Measurements from ENCODE around the gene AFF3.

AFF3 gene

GRCh38 chr2:100040906-100041305 is 101.5 kb downstream of the AFF3 start:
- no peak for DNase-seq

DNA sequence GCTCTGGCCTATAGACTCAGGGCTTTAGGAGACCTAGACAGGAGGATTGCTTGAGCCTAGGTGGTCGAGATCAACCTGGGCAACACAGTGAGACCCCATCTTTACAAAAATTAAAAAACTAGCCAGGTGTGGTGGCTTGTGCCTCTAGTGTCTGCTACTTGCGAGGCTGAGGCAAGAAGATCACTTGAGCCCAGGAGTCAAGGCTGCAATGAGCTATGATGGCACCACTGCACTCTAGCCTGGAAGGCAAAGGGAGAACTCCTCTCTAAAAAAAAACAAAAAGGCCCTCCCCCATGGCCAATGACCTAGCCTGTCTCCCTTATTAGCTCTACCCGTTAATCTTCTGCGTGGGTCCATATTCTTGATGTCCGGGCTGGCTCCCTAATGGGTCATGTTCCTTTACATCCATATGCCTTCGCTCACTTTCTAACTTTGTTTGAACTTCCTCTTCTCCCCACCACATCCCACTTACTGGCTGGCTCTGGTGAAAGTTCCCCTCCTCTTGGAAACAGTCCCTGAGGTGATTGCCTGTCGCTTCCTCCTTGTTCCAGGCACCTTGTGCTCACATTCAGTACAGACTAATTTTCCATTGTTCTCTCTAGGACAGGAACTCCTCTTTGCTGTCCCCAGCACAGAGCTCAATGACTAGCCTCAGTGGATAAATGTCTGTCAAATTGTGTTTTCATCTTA is 103.0 kb downstream of the AFF3 start:
- DNase-seq: no peak

DNA sequence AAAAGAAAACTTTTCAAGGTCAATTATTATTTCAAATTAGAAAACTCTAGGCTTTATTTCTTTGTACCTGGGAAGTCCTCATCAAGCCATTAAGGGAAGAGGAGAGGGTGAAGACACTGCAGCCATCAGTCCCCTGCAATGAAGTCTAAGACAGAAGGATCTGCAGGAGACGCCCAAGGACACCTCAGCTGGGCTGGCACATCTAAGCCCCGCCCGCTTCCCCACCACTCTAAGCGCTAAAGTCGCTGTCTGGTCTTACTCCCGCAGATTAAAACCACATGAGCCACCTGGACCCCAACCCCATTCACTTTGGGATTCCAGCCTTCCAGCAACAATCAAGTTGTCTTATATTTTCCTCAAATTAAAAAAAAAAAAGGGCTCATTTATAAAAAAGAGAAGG is 104.4 kb downstream of the AFF3 start:
- no peak for DNase-seq

DNA sequence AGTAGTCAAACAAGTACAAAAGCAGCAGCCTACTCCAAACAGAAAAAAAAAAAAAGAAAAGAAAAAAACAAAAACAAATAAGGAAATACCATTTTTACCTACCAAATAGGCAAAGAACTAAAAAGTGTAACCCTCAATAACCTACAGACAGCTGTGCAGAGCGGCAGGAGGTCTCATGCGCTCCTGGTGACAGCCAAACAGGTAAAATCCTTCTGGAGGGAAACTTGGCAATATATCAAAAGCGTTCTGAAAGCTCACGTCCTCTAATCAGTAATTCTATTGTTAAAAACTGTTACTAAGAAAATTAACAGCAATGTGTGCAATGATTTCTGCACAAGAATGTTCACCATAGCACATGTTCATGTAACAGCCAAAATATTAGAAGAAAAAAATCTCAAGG is 105.6 kb downstream of the AFF3 start:
- no peak for DNase-seq

DNA sequence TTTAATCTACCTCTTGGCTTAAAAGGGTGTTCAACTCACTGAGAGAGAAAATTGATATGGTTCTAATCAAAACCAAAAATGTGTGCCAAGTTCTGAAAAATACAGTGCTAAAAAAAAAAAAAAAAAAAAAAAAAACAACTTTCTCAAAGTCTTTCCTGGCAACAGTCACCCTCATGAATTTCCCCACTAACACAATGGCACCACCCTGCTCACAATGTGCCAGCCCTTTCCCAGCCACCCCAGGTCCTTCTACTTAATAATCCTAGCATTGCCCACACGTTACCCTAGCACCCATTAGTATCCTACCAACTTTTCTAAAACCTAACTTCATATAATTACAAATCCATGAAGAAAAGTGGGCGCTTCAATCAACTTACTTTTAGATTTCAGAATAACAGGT is 106.4 kb downstream of the AFF3 start:
- DNase-seq: no peak

GRCh38 chr2:100034431-100034830 is 108.0 kb downstream of the AFF3 start:
- no peak for DNase-seq

GRCh38 chr2:100033976-100034375 is 108.4 kb downstream of the AFF3 start:
- no peak for DNase-seq

- no peak for DNase-seq
Measured at GRCh38 chr2:100031604-100032003, 110.8 kb downstream of the AFF3 start.

DNA sequence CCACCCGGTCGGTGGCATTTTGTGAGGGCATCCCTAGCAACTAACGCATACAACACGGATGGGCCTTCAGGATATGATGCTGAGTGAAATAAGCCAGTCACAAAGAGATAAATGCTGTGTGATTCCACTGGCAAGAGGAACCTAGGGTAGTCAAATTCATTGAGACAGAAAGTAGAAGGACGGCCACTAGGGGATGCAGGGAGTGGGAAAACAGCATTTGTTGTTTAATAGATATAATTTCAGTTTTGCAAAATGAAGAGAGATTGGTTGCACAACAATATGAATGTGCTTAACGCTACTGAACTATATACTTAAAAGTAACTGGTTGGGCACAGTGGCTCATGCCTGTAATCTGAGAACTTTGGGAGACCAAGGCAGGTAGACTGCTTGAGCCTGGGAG is 112.9 kb downstream of the AFF3 start:
- no peak for DNase-seq

DNA sequence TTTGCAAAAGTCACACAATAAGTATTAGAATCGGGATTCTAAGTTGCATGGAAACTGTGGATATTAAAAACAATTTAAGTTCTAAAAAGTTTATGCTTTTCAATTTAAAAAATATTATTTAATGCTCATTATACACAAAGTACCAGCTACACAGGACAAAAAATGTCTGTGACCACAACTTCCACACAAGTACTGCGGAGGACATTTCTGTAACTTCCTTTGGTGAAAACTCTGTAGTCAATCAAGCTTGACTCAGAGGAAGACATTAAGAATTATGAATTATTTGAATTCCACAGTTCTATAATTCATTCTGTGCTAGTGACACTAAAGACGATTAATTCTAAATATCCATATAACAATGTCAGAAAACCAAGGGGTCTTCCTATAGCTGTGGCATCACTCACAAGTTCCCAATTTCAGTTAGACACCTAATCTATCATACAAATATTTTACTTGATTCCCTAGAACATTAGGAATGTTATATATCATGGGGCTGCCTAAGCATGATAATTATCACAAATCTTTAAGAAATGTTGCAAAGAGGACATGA is 120.5 kb downstream of the AFF3 start:
- DNase-seq: no peak

DNA sequence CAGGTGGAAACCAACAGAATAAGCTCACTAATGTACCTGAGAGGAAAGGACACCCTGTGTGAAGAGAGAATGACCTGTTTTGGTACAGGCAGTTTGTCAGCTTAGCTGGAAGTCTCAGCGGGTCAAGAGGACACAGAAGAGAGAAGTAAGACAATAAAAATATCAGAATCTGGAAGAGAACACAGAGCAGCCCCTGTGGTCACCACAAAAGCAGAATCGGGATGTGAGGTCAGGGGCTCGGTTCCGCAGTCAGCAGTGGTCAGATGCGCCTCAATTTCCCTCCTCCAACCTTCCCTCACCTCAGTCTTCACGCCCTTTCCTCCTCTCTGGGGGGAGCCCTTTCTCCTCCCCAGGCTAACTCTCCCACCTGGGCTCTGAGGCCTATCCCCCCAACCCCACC is 122.9 kb downstream of the AFF3 start:
- no peak for DNase-seq

- no peak for DNase-seq
Measured at GRCh38 chr2:100018341-100019193, 123.8 kb downstream of the AFF3 start.

DNA sequence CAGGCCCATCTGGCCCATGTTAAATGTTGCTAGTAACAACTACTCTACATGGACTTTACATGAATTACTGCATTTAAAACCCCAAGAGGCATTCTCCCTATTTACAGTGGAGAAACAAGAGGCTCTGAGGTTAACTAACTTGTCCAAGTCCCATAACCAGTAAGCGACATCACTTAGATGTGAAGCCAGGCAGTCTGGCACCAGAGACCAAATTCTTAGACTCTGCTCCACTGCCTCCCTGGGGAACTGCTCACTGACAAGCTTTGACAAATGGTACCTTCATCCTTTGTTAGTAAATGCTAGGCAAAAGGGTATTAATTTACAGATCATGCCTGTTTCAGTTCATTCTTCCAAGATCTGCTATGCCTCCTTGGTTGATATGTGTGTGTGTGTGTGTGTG is 124.8 kb downstream of the AFF3 start:
- no peak for DNase-seq

DNA sequence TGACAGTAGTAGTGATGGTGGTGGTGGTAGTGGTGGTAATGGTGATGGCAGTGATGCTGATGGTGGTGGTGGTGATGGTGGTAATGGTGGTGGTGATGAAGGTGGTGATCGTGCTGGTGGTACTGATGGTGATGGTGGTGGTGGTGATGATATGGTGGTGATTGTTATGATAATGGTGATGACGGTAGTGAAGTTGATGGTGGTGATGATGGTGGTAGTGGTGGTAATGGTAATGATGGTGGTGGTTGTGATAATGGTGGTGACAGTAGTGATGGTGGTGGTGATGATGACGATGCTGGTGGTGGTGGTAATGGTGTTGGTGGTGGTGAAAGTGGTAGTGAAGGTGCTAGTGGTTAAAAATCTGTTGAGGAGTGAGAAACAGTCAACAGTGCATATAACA is 125.6 kb downstream of the AFF3 start:
- DNase-seq: no peak

DNA sequence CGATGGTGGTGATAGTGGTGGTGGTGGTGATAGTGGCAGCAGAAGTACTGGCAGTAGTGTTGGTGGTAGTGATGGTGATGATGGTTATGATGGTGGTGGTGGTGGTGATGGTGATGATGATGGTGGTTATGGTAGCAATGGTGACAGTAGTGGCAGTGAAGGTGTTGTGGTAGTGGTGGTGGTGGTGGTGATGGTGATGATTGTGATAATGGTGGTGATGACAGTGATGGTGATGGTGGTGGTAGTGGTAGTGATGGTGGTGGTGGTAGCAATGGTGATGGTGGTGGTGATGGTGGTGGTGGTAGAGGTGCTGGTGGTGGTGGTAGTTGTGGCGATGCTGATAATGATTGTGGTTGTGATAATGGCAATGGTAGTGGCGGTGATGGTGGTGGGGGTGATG is 126.5 kb downstream of the AFF3 start:
- no peak for DNase-seq

GRCh38 chr2:100013892-100014677 is 128.3 kb downstream of the AFF3 start:
- no peak for DNase-seq

- DNase-seq: no peak
Measured at GRCh38 chr2:100012561-100012960, 129.8 kb downstream of the AFF3 start.

- no peak for DNase-seq
Measured at GRCh38 chr2:100011272-100011731, 131.1 kb downstream of the AFF3 start.

GRCh38 chr2:100010606-100011005 is 131.8 kb downstream of the AFF3 start:
- DNase-seq: no peak

DNA sequence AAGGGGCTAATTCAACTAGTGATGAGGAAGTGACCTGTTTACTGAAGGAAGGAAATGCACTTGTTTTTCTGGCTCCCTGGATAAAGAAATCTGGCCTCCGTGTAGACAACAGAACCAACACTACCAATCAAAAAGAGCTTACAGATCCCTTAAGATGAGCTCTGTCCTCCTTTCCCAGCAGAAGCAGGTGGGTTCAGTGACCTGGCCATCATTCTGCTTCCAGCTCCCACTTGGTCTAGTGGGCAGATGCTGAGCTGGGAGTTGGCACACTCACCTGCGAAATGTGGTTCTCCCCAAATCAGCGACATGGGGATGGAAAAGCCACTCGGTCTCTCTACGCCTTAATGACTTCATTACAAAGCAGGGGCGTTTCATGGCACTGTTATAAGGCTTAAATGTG is 132.6 kb downstream of the AFF3 start:
- DNase-seq: no peak

DNA sequence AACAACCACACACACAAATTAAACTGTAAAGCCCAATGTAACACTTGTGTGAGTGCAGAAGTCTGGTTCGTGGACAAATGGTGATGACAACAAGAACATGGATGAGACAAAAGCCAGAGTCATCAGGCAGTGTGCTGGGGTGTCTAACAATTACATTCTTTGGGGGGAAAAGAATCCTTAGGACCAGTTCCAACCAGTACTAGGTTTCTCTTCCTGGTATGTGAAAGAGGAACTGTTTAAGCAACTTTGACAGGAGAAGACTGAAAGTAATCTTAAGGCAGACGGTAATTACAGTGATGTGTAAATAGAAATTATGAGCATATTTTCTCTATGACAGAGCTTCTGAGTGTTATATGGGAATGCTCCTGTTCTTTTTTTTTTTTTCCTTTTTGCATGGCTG is 133.4 kb downstream of the AFF3 start:
- DNase-seq: no peak

DNA sequence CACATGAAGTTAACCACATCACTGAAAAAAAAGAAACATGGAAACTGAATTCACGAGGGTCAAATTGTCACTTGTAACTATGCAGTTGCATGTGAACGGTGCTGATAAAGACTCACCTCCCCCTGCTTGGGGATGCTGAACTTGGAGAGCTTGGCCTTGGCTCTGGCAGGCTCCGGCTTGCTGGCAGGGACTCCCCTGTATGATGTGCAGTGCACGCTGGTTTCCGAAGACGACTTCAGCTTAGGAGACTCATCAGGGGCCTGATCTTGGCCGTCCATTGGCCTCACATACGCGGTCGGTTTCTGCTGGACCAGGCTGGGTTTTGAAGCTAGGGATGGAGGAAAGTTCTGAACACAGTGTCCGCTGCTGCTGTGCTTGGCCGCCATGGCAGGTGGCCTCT is 135.9 kb downstream of the AFF3 start:
- no peak for DNase-seq

DNA sequence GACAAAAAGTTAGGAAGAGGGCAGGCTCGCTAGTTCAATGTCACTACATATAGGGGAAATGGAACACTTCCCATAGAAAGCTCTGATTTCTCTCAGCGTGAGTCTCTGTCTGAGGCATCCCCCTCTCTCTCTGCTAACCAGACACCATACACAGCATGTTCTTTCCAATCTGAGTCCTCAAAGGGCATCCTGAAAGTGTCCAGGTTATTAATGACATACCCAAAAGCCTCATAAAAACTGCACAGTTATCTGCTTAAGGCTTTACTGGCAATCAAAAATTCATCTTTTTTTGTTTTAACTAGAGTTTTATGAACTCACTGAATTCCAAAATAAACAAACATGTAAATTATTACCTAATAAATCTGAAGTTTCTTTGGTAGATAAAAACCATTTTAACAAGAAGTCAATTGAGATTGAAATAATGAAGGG is 137.4 kb downstream of the AFF3 start:
- DNase-seq: no peak

All from CD4-positive, alpha-beta T cell treated with Interleukin-17A for 4 hours (primary cell).